T-helper 1 cell treated with Interleukin-12 subunit alpha and Interleukin-12 subunit beta and Interleukin-4 antibody, amounts not matched to agents 30 ng/mL and 1 ng/mL, for 36 hours (primary cell): ENCODE measurements around the gene CCL17. TPM values are rescaled to one million over a fixed set of nuclear protein-coding genes. Genes with fewer than 3 reads are reported as not detected.

Experiments used
- intact Hi-C: fragments of 100-400 bp; cut with micrococcal nuclease; formaldehyde crosslinking; loops from one replicate; pipeline ENCODE4 v1.15.1; 2024
- total RNA-seq: library from RNA; stranded (reverse); gene quantifications from 2 replicates; pipeline ENCODE4 v1.2.3, GENCODE V29; 2022

The CCL17 gene
- total RNA-seq, 1 donor from 2014 or later = 0.56 TPM

DNA sequence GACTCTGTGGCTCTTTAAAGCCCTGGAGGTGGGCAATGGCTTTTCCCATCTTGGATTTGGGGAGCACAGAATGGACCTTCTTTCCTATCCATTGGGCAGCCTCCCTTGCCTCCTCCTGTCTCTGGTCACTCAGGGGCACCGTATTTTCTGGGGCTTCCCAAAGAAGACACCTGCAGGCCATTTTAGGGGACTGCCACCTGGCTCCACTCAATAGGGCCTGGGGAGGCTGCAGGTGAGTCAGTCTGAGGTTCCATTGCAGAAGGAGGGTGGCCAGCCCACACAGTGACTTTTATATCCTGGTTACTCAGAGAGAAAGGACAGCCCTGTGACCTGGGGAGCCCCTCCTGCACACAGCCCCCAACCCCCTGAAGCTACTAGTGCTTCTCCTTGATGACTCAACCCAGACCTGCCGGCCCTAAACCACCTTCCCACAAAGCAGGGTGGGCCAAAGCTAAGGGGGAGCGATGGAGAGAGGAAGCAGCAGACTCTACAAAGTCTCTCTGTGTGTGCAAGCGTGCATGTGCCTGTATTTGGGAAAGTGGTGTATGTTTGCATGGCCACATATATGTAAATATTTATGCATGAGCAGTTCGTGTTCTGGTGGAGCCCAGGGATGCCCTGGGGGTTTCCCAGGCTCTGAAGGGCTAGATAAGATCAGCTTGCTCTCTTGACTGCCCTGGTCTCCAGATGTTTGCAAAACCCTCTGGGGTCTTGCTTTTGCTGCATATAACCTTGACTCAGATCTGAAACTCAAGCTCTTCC, 27.3 kb upstream of the CCL17 start:
- intact Hi-C loops = no loop called here

DNA sequence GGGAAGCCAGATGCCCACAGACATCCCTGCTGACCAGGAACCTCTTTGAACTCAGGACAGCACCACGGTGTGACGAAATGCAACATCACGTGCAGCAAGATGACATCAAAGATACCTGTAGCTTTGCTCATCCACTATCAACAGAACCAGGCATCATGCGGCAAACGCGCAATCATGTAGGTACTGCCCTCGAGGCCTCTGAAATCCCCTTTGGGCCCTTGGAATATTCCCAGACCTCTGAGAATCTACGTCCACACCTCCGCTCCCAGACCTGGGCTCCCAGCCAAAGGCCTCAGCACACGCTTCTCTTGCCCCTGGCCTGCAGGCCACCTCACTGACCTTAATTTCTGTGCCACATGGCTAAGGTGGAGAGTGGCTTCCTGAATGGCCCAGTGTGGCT, 25.0 kb upstream of the CCL17 start:
- intact Hi-C loops = no loop called here

DNA sequence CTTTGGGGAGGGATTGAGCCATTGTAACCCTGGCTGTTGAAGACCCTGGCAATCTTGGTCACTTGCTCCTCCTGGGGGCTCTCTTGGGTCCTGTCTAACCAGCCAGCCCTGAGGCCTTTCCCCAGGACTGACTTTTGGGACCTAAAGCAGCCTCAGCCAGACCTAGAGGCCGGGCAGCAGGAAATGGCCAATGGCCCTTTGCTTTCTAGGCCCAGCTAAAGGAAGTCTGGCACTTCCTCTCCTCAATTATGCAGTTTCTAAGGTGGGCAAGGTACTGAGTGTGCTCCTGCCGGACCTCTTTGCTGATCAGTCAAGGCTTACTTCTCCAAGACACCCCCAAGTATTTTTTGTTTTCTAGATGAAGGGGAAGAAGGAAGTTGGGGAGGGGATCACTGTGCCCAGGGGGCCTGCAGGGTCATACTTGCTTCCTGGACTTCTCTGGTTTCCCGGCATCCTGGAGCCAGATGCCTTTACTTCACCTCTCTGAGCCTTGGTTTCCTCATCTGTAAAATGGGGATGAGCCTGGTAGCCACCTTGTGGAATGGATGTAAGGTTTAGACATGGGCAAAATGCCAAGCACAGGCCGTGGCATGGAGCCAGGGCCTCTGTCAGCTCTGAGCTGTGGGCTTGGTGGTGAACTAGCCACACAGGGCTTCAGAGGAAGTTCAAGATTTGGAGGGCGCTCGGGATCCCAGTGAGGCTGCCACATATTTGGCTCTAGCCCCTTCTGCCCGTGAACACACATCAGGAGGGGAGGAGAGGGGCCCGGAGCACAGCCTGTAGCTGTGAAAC, 23.7 kb upstream of the CCL17 start:
- intact Hi-C loops = no loop called here

DNA sequence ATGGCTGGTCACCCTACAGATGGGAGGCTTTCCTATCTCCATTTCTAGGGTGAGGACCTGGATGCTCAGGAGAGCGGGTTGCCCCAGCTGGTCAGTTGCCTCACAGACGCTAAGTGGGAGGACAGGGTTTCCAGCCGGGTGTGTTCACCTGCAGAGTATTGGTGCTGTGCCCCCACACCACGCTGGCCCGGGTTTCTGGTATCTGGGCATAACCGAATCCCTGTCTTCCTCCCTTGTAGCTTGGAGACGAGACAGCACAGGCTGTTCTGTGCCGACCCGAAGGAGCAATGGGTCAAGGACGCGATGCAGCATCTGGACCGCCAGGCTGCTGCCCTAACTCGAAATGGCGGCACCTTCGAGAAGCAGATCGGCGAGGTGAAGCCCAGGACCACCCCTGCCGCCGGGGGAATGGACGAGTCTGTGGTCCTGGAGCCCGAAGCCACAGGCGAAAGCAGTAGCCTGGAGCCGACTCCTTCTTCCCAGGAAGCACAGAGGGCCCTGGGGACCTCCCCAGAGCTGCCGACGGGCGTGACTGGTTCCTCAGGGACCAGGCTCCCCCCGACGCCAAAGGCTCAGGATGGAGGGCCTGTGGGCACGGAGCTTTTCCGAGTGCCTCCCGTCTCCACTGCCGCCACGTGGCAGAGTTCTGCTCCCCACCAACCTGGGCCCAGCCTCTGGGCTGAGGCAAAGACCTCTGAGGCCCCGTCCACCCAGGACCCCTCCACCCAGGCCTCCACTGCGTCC, 22.6 kb upstream of the CCL17 start:
- intact Hi-C loops = no loop called here

DNA sequence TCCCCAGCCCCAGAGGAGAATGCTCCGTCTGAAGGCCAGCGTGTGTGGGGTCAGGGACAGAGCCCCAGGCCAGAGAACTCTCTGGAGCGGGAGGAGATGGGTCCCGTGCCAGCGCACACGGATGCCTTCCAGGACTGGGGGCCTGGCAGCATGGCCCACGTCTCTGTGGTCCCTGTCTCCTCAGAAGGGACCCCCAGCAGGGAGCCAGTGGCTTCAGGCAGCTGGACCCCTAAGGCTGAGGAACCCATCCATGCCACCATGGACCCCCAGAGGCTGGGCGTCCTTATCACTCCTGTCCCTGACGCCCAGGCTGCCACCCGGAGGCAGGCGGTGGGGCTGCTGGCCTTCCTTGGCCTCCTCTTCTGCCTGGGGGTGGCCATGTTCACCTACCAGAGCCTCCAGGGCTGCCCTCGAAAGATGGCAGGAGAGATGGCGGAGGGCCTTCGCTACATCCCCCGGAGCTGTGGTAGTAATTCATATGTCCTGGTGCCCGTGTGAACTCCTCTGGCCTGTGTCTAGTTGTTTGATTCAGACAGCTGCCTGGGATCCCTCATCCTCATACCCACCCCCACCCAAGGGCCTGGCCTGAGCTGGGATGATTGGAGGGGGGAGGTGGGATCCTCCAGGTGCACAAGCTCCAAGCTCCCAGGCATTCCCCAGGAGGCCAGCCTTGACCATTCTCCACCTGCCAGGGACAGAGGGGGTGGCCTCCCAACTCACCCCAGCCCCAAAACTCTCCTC, 21.9 kb upstream of the CCL17 start:
- intact Hi-C loops = no loop called here

DNA sequence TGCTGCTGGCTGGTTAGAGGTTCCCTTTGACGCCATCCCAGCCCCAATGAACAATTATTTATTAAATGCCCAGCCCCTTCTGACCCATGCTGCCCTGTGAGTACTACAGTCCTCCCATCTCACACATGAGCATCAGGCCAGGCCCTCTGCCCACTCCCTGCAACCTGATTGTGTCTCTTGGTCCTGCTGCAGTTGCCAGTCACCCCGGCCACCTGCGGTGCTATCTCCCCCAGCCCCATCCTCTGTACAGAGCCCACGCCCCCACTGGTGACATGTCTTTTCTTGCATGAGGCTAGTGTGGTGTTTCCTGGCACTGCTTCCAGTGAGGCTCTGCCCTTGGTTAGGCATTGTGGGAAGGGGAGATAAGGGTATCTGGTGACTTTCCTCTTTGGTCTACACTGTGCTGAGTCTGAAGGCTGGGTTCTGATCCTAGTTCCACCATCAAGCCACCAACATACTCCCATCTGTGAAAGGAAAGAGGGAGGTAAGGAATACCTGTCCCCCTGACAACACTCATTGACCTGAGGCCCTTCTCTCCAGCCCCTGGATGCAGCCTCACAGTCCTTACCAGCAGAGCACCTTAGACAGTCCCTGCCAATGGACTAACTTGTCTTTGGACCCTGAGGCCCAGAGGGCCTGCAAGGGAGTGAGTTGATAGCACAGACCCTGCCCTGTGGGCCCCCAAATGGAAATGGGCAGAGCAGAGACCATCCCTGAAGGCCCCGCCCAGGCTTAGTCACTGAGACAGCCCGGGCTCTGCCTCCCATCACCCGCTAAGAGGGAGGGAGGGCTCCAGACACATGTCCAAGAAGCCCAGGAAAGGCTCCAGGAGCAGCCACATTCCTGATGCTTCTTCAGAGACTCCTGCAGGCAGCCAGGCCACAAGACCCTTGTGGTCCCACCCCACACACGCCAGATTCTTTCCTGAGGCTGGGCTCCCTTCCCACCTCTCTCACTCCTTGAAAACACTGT, 21.0 kb upstream of the CCL17 start:
- intact Hi-C loops = no loop called here

DNA sequence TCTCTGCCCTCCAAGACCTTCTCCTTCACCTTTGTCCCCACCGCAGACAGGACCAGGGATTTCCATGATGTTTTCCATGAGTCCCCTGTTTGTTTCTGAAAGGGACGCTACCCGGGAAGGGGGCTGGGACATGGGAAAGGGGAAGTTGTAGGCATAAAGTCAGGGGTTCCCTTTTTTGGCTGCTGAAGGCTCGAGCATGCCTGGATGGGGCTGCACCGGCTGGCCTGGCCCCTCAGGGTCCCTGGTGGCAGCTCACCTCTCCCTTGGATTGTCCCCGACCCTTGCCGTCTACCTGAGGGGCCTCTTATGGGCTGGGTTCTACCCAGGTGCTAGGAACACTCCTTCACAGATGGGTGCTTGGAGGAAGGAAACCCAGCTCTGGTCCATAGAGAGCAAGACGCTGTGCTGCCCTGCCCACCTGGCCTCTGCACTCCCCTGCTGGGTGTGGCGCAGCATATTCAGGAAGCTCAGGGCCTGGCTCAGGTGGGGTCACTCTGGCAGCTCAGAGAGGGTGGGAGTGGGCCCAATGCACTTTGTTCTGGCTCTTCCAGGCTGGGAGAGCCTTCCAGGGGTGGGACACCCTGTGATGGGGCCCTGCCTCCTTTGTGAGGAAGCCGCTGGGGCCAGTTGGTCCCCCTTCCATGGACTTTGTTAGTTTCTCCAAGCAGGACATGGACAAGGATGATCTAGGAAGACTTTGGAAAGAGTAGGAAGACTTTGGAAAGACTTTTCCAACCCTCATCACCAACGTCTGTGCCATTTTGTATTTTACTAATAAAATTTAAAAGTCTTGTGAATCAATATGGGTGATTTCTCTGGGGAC, 20.1 kb upstream of the CCL17 start:
- intact Hi-C loops = no loop called here

DNA sequence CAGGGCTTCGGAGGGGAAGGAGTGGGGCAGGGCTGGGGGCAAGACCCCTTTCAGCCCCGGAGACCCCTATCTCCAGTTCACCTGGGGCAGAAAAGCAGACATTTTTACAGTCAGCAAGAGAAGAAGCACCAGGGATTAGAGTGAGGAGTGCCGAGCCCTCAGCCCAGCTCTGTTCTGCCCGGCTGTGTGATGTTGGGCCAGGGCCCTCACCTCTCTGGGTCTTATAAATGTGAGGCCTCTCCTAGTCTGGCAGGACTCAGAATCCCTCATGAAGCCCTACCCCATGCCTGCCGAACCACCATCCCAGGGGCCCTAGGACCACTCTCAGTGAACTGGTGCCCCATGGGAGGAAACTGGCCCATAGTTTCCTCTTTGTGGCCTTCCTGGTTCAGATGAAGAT, 19.5 kb upstream of the CCL17 start:
- intact Hi-C loops = no loop called here

DNA sequence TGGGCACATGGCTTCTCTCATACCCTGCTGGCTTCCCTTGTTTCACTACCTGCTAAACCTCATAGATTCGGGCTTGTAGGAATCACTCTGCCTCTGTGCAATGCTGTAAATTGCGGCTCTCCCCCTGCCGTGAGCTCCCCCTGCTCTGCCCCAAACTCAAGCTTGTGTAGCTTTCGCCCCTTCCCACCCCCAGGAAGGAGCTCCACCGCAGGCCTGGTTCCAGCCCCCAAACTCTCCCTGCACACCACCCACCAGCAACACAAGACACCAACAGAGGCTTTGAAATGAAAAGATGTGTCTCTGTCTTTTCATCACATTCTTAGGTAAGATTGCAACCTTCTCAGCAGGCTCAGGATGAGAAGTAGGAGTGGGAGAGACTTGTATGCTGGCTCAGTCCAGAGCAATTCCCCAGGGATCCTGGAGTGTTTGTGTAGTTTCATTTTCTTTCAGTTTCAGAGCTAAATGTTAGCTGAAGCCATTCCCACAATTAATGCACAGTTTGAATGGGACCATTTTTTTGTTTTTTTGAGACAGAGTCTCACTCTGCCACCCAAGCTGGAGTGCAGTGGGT, 18.1 kb upstream of the CCL17 start:
- intact Hi-C loops = no loop called here

DNA sequence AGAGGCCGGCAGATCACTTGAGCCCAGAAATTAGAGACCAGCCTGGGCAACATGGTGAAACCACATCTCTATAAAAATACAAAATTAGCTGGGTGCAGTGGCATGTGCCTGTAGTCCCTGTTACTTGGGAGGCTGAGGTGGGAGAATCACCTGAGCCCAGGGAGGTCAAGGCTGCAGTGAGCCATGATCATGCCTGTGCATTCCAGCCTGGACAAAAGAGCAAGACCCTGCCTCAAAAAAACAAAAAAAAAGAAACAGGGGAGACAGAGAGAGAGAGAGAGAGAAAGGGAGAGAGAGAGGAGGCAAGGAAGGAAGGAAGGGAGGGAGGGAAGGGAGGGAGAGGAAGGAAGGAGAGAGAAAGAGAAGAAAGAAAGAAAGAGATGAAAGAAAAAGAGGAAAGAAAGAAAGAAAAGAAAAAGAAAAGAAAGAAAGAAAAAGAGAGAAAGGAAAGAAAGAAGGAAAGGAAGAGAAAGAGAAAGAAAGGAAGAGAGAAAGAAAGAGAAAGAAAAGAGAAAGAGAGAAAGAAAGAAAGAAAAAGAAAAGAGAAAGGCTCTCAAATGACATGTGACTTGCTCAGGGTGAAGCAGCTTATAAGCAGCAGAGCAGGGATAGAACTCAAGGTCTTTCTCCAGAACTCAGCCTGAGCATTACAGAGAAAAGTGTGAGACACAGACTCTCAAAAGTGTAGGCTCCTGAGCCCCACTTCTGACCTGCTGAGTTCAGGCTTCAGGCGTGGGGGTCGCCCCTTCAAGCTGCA, 16.8 kb upstream of the CCL17 start:
- intact Hi-C loops = no loop called here

DNA sequence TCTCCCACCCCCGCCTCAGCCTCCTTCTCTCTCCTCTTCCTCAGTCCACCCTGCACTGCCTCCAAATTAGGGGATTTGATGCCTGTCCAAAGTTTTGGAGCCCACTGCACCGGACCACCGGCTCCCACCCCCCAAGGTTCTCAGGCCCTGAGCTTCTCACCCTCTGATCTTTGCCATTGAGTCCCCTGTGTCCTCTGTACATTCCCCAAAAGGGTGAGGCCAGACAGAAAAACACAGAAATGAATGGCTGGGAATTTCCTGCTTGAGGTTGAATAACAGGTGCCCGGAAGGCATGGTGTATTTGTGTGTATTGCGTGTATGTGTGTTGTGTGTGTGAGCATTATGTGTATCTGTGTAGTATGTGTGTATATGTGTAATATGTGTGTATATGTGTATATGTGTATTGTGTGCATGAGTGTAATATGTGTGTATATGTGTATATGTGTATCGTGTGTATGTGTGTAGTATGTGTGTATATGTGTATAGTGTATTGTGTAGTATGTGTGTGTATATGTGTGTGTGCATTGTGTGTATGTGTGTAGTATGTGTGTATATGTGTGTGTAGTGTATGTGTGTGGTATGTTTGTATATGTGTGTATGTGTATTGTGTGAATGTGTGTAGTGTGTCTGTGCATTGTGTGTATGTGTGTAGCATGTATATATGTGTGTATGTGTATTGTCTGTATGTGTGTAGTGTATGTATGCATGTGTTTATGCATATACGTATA, 16.0 kb upstream of the CCL17 start:
- intact Hi-C loops = no loop called here

DNA sequence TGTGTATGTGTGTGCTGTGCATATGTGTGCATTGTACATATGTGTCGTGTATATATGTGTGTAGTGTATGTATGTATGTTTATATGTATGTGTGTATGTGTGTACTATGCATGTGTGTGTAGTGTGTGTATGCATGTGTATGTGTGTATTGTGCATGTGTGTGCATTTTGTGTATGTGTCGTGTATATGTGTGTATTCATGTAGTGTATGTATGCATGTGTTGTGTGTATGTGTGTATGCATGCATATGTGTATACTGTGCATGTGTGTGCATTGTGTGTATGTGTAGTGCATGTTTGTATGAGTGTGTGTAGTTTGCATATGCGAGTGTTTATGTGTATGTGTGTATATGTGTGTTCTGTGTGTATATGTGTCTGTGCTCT, 15.5 kb upstream of the CCL17 start:
- intact Hi-C loops = no loop called here

DNA sequence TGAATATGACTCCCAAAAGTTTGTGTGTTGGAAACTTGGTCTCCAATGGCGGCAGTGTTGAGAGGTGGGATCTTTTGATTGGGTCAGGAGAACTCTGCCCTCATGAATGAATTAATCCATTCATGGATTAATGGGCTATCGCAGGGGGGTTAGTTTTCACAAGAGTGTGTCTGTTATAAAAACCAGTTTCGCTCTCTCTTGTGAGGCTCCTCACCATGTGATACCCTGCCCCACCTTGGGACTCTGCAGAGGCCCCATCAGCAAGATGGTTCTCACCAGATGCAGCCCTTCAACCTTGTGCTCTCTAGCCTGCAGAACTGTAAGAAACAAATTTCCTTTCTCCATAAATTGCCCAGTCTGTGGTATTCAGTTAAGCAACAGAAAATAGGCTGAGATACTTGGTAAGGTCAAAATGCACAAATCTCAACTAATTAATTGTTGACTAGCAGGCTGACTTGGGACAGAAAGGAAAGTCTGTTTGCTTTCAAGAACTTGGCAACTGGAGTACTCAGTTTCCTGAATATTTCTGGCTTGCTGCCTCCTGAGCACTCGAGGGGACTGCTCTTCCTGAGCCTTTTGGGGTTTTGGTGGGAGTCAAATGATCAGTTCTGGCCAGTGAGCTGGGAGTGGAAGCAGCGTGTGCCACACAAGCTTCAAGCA, 13.8 kb upstream of the CCL17 start:
- intact Hi-C loops = no loop called here

DNA sequence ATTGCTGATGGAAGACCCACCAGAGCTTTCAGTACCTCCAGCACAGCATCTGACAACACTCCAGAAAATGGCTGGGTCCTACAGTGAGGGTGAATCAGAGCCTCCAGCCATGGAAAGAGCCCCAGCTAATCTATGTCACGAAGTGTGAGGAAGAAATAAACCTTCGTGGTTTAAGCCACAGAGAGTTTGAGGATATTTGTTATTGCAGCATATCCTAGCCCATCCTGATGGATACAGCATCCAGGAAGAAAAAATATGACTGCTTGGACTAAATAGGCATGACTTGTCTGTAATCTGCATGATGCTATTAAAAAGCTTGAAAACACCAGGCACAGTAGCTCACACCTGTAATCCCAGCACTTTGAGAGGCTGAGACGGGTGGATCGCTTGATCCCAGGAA, 13.3 kb upstream of the CCL17 start:
- intact Hi-C loops = no loop called here

DNA sequence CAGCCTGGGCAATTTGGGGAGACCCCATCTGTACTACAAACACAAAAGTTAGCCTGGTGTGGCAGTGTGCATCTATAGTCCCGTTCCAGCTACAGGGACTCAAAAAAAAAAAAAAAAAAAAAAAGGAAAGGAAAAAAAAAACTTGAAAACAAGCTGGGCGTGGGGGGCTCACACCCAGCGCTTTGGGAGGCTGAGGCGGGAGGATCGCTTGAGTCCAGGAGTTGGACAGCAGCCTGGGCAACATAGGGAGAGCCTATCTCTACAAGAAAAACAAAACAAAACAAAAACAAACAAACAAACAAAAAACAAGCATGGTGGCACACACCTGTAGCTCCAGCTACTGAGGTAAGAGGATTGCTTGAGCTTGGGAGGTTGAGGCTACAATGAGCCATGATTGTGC, 12.9 kb upstream of the CCL17 start:
- intact Hi-C loops = no loop called here

DNA sequence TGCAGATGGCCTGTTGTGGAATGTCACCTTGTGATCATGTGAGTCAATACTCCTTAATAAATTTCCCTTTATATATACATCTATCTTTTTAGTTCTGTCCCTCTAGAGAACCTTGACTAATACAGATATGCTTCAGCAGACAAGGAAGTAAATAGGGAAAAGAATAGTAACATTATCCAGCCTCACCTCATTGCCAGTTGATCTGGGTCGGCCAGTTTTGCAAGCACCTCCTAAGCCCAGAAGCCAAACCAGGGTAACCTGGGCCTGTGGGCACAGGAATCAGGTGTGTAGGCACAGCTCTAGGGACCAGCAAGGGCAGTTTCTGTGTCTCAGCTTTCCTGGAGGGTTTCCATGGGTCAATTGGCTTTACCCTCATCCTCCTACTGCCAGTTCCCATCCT, 11.9 kb upstream of the CCL17 start:
- intact Hi-C loops = no loop called here

DNA sequence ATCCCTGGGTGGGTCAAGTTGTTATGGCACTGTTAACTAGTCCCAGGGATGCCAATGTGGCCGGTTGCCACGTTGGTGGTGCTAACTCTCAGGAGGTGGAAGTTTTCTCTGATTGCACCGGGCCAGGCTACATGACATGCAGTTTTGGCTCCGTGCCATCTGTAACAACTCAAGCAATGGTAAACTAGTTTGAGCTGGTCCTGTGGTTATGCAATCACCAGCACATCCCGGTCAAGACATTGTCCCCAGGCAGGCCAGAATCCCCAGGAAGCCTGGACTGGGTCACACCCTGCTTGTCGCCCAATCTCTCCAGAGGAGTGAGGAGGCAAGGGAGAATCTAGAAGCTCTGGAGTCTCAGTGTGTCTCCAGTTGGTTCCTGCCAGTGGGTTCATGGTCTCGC, 10.1 kb upstream of the CCL17 start:
- intact Hi-C loops = no loop called here
